HG03039 (cell line): ENCODE measurements around the gene AADAC.
"Not testable (repeated sequence)": the region's sequence is repeated elsewhere in the genome, so short reads cannot be mapped to it uniquely, and the experiment has no call there.

Experiments used
- ATAC-seq: cut with Tn5 transposase; IDR thresholded peaks from one replicate; pipeline ENCODE4 v1.9.1; 2021; ENCODE audit warnings: mild to moderate bottlenecking, moderate library complexity; ENCODE audit not compliant: unreplicated experiment

AADAC gene

GRCh38 chr3:151852074-151852811 is 38.3 kb downstream of the AADAC start:
- no peak for ATAC-seq

- no peak for ATAC-seq
These were observed 42.2 kb downstream of the AADAC start for GRCh38 chr3:151856118-151856517.

- ATAC-seq: no peak
These were observed 42.7 kb downstream of the AADAC start for GRCh38 chr3:151856641-151857040.

GRCh38 chr3:151859233-151859673 is 45.3 kb downstream of the AADAC start:
- ATAC-seq: no peak

- no peak for ATAC-seq
These were observed 46.0 kb downstream of the AADAC start for GRCh38 chr3:151859905-151860304.

- ATAC-seq: no peak
These were observed 49.7 kb downstream of the AADAC start for GRCh38 chr3:151863611-151864010.

- ATAC-seq: no peak
These were observed 50.6 kb downstream of the AADAC start for GRCh38 chr3:151864423-151865101.

GRCh38 chr3:151866711-151867410 is 52.9 kb downstream of the AADAC start:
- ATAC-seq: no peak

GRCh38 chr3:151867666-151868065 is 53.8 kb downstream of the AADAC start:
- ATAC-seq: no peak

- no peak for ATAC-seq
These were observed 55.3 kb downstream of the AADAC start for GRCh38 chr3:151869181-151869580.

GRCh38 chr3:151871639-151872468 is 57.9 kb downstream of the AADAC start:
- ATAC-seq: peak; percentile 91

- ATAC-seq: no peak
These were observed 59.5 kb downstream of the AADAC start, which contains the start of gene SUCNR1 for GRCh38 chr3:151873398-151873797. Gene SUCNR1 (plus strand): TSS chr3:151873643. CDS start chr3:151879893, 6,250 bp downstream.

- ATAC-seq: not testable (repeated sequence)
These were observed 60.2 kb downstream of the AADAC start for GRCh38 chr3:151874079-151874478.

GRCh38 chr3:151875759-151876158 is 61.8 kb downstream of the AADAC start:
- ATAC-seq: no peak

GRCh38 chr3:151877269-151877668 is 63.4 kb downstream of the AADAC start:
- ATAC-seq: no peak
